Mesothelial cell of epicardium (in vitro differentiated cells): ENCODE results near the gene SLX4IP. TPM values are rescaled to one million over a fixed set of nuclear protein-coding genes. Genes with fewer than 3 reads are reported as not detected.
A peak's percentile ranks its signal among the peaks of the same experiment; 100 is the strongest.

Experiments used
- DNase-seq, 2 experiments: peaks; one replicate each; pipeline ENCODE4 v3.0.0; 2021; ENCODE audit warnings: low spot score in 2 of 2; ENCODE audit not compliant: unreplicated experiment in 2 of 2
- H3K27ac Mint-ChIP-seq: 2 replicates; pipeline ENCODE4 v1.8.0; 2021; ENCODE audit warnings: mixed read lengths
- H3K27me3 Mint-ChIP-seq: 2 replicates; pipeline ENCODE4 v1.8.0; 2021; ENCODE audit warnings: low read depth, mixed read lengths
- H3K36me3 Mint-ChIP-seq: 2 replicates; pipeline ENCODE4 v1.8.0; 2021; ENCODE audit warnings: mixed read lengths
- H3K4me1 Mint-ChIP-seq: 2 replicates; pipeline ENCODE4 v1.8.0; 2021; ENCODE audit warnings: mixed read lengths
- H3K4me3 Mint-ChIP-seq: 2 replicates; pipeline ENCODE4 v1.8.0; 2021; ENCODE audit warnings: mild to moderate bottlenecking, moderate library complexity, mixed read lengths
- H3K9me3 Mint-ChIP-seq: 2 replicates; pipeline ENCODE4 v1.8.0; 2021; ENCODE audit warnings: mixed read lengths
- CTCF ChIP-seq: fragments of 200-600 bp; sonication (generic); IDR thresholded peaks from one replicate; pipeline ENCODE4 v1.5.0; 2021; ENCODE audit warnings: antibody characterized with exemption; ENCODE audit not compliant: unreplicated experiment
- total RNA-seq: library from RNA; stranded (reverse); gene quantifications from 3 replicates; pipeline ENCODE4 v1.2.1, GENCODE V29; 2021

SLX4IP gene
- total RNA-seq, 1 donor from 2014 or later = 10.4 TPM

- Mint-ChIP-seq H3K9me3 (peaks cover 21% of the 10 kb centered on the region), H3K36me3 (peaks cover 21% of the 10 kb centered on the region), H3K27ac (no peak overlapping the region), H3K4me1 (peaks cover 36% of the 10 kb centered on the region), H3K4me3 (no peak overlapping the region), H3K27me3 (no peaks in the 10 kb centered on the region)
- no peak for DNase-seq
- TF ChIP-seq CTCF = no peak
Measured at GRCh38 chr20:10561302-10561701, 126.2 kb downstream of the SLX4IP start.

GRCh38 chr20:10562899-10563298 lies 127.8 kb downstream of the SLX4IP start:
- H3K4me3 Mint-ChIP-seq = no peak overlapping the region
- H3K27me3 Mint-ChIP-seq = no peaks in the 10 kb centered on the region
- peaks cover 30% of the 10 kb centered on the region for H3K4me1 Mint-ChIP-seq
- H3K27ac Mint-ChIP-seq = no peak overlapping the region
- TF ChIP-seq CTCF = no peak
- no peak for DNase-seq
- H3K9me3 Mint-ChIP-seq = peaks cover 21% of the 10 kb centered on the region
- peaks cover 24% of the 10 kb centered on the region for H3K36me3 Mint-ChIP-seq

GRCh38 chr20:10563935-10564492 lies 128.9 kb downstream of the SLX4IP start:
- Mint-ChIP-seq H3K27ac (no peak overlapping the region), H3K9me3 (peaks cover 21% of the 10 kb centered on the region), H3K27me3 (no peaks in the 10 kb centered on the region), H3K4me1 (peaks cover 25% of the 10 kb centered on the region), H3K36me3 (peaks cover 24% of the 10 kb centered on the region), H3K4me3 (no peak overlapping the region)
- DNase-seq = no peak
- TF ChIP-seq CTCF = no peak

- Mint-ChIP-seq H3K27ac (peak overlapping the region; percentile 65), H3K36me3 (peaks cover 27% of the 10 kb centered on the region)
- no peak for TF ChIP-seq CTCF
Measured at GRCh38 chr20:10565191-10565921, 130.3 kb downstream of the SLX4IP start.

GRCh38 chr20:10565922-10566897 lies 131.1 kb downstream of the SLX4IP start:
- TF ChIP-seq CTCF = no peak
- Mint-ChIP-seq H3K4me3 (no peak overlapping the region), H3K36me3 (peaks cover 27% of the 10 kb centered on the region), H3K4me1 (peaks cover 13% of the 10 kb centered on the region), H3K27me3 (no peaks in the 10 kb centered on the region), H3K27ac (peak overlapping the region; percentile 37), H3K9me3 (peaks cover 25% of the 10 kb centered on the region)
- DNase-seq = no peak

More at GRCh38 chr20:10565191-10565921, 130.3 kb downstream of the SLX4IP start:
- Mint-ChIP-seq H3K9me3 (peaks cover 25% of the 10 kb centered on the region), H3K4me1 (peaks cover 16% of the 10 kb centered on the region), H3K4me3 (no peak overlapping the region), H3K27me3 (no peaks in the 10 kb centered on the region)
- DNase-seq = no peak
